Cardiac muscle cell (in vitro differentiated cells and primary cell): ENCODE measurements around the gene AUTS2. TPM values are rescaled to one million over a fixed set of nuclear protein-coding genes. Genes with fewer than 3 reads are reported as not detected.

Source experiments
- DNase-seq, 2 donors: peaks; one replicate each; pipeline versions ENCODE4 v3.0.0 to v3.0.0-alpha.2; 2010 to 2017; ENCODE audit warnings: low read depth in 1 of 2, low spot score in 1 of 2
- H3K27ac ChIP-seq: fragments of 200-600 bp; sonication (generic); 2 replicates; pipeline ENCODE4 v1.5.1; 2016
- H3K27me3 ChIP-seq: fragments of 200-600 bp; sonication (generic); 2 replicates; pipeline ENCODE4 v1.6.0; 2016; ENCODE audit warnings: control low read depth
- H3K36me3 ChIP-seq: fragments of 200-600 bp; sonication (generic); 2 replicates; pipeline ENCODE4 v1.5.1; 2016; ENCODE audit warnings: control low read depth
- H3K4me1 ChIP-seq: fragments of 200-600 bp; sonication (generic); 2 replicates; pipeline ENCODE4 v1.8.1; 2017; ENCODE audit warnings: low read depth, mild to moderate bottlenecking, mixed run types
- H3K4me3 ChIP-seq: fragments of 200-600 bp; sonication (generic); 2 replicates; pipeline ENCODE4 v1.5.1; 2016; ENCODE audit warnings: mild to moderate bottlenecking
- H3K9me3 ChIP-seq: fragments of 200-600 bp; sonication (generic); 2 replicates; pipeline ENCODE4 v1.5.1; 2017; ENCODE audit warnings: low read depth, mild to moderate bottlenecking, control low read depth
- CTCF ChIP-seq: IDR thresholded peaks from 2 replicates; pipeline ENCODE4 v1.5.1; 2012; ENCODE audit warnings: low read depth, mild to moderate bottlenecking, low read length
- polyA plus RNA-seq: library from polyadenylated mRNA; unstranded; fragments of >200 nt; fragmentation: Nextera tagmentation; extraction: Ambion mirVana; gene quantifications from 2 replicates; pipeline ENCODE4 v1.2.1, GENCODE V29; 2016
- total RNA-seq: library from RNA; depleted of rRNA; stranded (reverse); fragments of >200 nt; gene quantifications from 2 replicates; pipeline ENCODE4 v1.2.3, GENCODE V29; 2016

The AUTS2 gene
- total and polyA plus RNA-seq, 2 experiments from 2014 or later, result 41.0 to 45.5 TPM

DNA sequence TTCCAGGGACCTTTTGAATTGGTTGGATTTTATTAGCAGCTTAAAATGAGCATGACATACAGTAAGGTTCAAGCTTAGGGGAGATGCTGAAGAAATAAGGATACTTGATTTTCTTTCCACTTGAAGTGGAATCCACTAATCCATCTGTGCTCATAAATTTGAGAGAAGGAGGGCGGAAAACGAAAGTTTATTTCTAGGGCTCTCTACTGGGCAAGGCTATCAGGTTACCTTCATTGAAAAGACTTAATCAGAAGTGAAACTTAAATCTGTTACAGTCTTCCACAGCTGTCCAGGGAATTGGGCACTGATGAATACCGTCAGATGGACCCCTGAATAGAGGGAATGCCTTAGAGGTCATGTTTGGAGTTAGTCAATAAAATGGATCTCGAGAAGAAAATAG, 21.8 kb downstream of the AUTS2 start:
- Histone ChIP-seq H3K27ac (no peak overlapping the region), H3K27me3 (no peaks in the 10 kb centered on the region), H3K4me3 (no peak overlapping the region), H3K36me3 (no peaks in the 10 kb centered on the region), H3K9me3 (no peaks in the 10 kb centered on the region), H3K4me1 (peaks cover 46% of the 10 kb centered on the region)
- no peak for DNase-seq
- no peak for TF ChIP-seq CTCF

- Histone ChIP-seq H3K27me3 (no peaks in the 10 kb centered on the region), H3K27ac (no peak overlapping the region), H3K4me3 (no peak overlapping the region), H3K4me1 (peaks cover 51% of the 10 kb centered on the region), H3K9me3 (no peaks in the 10 kb centered on the region), H3K36me3 (no peaks in the 10 kb centered on the region)
- no peak for DNase-seq
- no peak for TF ChIP-seq CTCF
These were observed 22.4 kb downstream of the AUTS2 start for GRCh38 chr7:69620650-69621049.

DNA sequence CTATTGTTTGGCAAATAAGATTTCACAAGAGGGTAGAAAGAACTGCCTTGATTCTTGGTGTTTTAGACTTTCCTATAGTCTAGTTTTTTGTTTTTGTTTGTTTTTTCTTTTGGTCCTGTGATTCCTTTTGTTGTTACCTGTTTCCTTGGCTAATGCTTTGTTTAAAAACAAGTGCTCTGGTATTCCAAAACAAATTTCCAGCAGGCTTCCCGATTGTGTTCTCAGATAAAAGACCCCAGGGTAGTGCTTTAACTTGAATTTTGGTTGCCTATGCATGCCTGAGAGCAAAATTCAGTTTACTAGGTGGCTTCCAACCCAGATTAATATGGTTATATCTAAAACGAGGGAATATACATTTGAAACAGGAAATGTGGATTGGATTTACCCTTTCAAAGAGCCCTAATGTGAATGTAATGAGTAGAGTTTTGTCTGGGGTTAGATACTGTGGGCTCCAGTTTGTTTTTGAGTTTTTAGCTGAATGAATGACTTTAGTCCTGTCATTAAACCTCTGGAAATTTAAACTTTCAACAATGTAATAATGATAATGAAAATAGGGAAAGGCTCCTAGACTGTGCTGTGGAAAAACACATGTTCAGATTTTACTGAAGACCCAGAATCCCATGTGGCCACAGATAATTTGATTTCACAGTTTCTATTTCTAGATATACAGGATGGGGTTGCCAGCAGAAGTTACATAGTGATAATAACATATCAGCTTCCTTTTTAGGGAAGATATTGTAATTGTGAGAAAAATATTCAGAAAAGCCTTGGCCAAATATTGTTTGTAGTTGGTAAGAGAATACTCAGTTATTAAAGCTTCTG, 23.9 kb downstream of the AUTS2 start:
- no peaks in the 10 kb centered on the region for H3K9me3 ChIP-seq
- H3K4me3 ChIP-seq, result no peak overlapping the region
- H3K36me3 ChIP-seq, result no peaks in the 10 kb centered on the region
- no peaks in the 10 kb centered on the region for H3K27me3 ChIP-seq
- no peak for DNase-seq
- no peak overlapping the region for H3K27ac ChIP-seq
- H3K4me1 ChIP-seq, result peaks cover 62% of the 10 kb centered on the region
- no peak for TF ChIP-seq CTCF

- DNase-seq, result no peak
- no peaks in the 10 kb centered on the region for H3K36me3 ChIP-seq
- peaks cover 56% of the 10 kb centered on the region for H3K4me1 ChIP-seq
- H3K27me3 ChIP-seq, result no peaks in the 10 kb centered on the region
- H3K27ac ChIP-seq, result no peak overlapping the region
- H3K4me3 ChIP-seq, result no peak overlapping the region
- TF ChIP-seq CTCF, result no peak
- H3K9me3 ChIP-seq, result no peaks in the 10 kb centered on the region
These were observed 24.7 kb downstream of the AUTS2 start for GRCh38 chr7:69622960-69623359.

GRCh38 chr7:69624435-69625230, 26.4 kb downstream of the AUTS2 start:
- Histone ChIP-seq H3K27ac (no peak overlapping the region), H3K36me3 (no peaks in the 10 kb centered on the region), H3K4me3 (no peak overlapping the region), H3K9me3 (no peaks in the 10 kb centered on the region), H3K4me1 (peaks cover 53% of the 10 kb centered on the region), H3K27me3 (no peaks in the 10 kb centered on the region)
- TF ChIP-seq CTCF, result no peak
- DNase-seq, result peak in 1 of 2 donors; percentile 28
